ENCODE results near the gene FBXO48. TPM values are rescaled to one million over a fixed set of nuclear protein-coding genes. Genes with fewer than 3 reads are reported as not detected.

Gene FBXO48
- polyA plus RNA-seq, 1 of the 3 experiments (the other 2 are of a cell fraction), result 0.30 TPM

- no peak for DNase-seq
- no peak for TF ChIP-seq USF1 (IDR thresholded peaks at IDR 0.05; ENCODE audit: borderline replicate concordance, low read depth)
- no peak for TF ChIP-seq YY1 (IDR thresholded peaks at IDR 0.05; ENCODE audit: low read depth)
- no peak for TF ChIP-seq MAX (IDR thresholded peaks at IDR 0.05; ENCODE audit: low read depth)
- no peak for TF ChIP-seq MEF2A (IDR thresholded peaks at IDR 0.05; ENCODE audit: borderline replicate concordance, low read depth)
- TF ChIP-seq RAD21 (IDR thresholded peaks at IDR 0.05; ENCODE audit: low read length), result no peak
- no peak for TF ChIP-seq REST (IDR thresholded peaks at IDR 0.05; ENCODE audit: low read depth, low read length)
- no peak for TF ChIP-seq CTCF (IDR thresholded peaks at IDR 0.05)
- TF ChIP-seq TEAD4 (IDR thresholded peaks at IDR 0.05; ENCODE audit: borderline replicate concordance, insufficient read depth), result no peak
- TF ChIP-seq RFX5 (IDR thresholded peaks at IDR 0.05; ENCODE audit: low read length), result no peak
- TF ChIP-seq EZH2phosphoT487 (IDR thresholded peaks at IDR 0.05; ENCODE audit: borderline replicate concordance, low read depth), result no peak
- no peak for TF ChIP-seq SIN3A (IDR thresholded peaks at IDR 0.05; ENCODE audit: borderline replicate concordance, low read depth, low read length)
- TF ChIP-seq USF2 (IDR thresholded peaks at IDR 0.05; ENCODE audit: borderline replicate concordance, low read depth, low read length), result no peak
- no peak for TF ChIP-seq RCOR1 (IDR thresholded peaks at IDR 0.05; ENCODE audit: low read length)
- no peak for TF ChIP-seq FOXM1 (IDR thresholded peaks at IDR 0.05; ENCODE audit: low read depth)
- TF ChIP-seq TCF12 (IDR thresholded peaks at IDR 0.05), result no peak
- no peak for TF ChIP-seq POLR2AphosphoS5 (IDR thresholded peaks at IDR 0.05; ENCODE audit: low read depth, low read length)
- H3K79me2 ChIP-seq (ENCODE audit: insufficient read depth), result no peaks in the 10 kb centered on the region
- CTCF ChIA-PET, result interaction anchor here (1.1 to 1.3 kb wide), 2 partner anchors 25 to 50 kb away, joined by 4 read pairs; no protein-coding TSS in a partner anchor
- peaks cover 0 to 5% of the 10 kb centered on the region in 2 experiments for H3K36me3 ChIP-seq (replicated peaks in 1 of 2; ENCODE audit: control insufficient read depth in 1 of 2, insufficient read depth in 2 of 2, low read length in 1 of 2)
- no peak overlapping the region for H3K9ac ChIP-seq
- POLR2A ChIA-PET, result no interaction called here
- WGBS (ENCODE audit: low lambda C conversion rate), result 50% methylated on average over 1 of the region's 1 CpG
- no peaks in the 10 kb centered on the region for H3K9me3 ChIP-seq
- H3K27ac ChIP-seq (ENCODE audit: low read depth in 2 of 2, low read length in 1 of 2), result no peak overlapping the region
- no peaks in the 10 kb centered on the region for H4K20me1 ChIP-seq (ENCODE audit: insufficient read depth)
- H3K9me2 ChIP-seq, result no peaks in the 10 kb centered on the region
- no peaks in the 10 kb centered on the region for H3K27me3 ChIP-seq (ENCODE audit: insufficient read depth)
- no peak overlapping the region for H3K4me2 ChIP-seq
- no peak overlapping the region for H2AFZ ChIP-seq (ENCODE audit: low read depth)
- no peaks in the 10 kb centered on the region; a peak in 1 of 4 replicates for H3K4me1 ChIP-seq (ENCODE audit: control insufficient read depth in 1 of 2, insufficient read depth in 2 of 2, low read depth in 1 of 2, low read length in 1 of 2)
- H3F3A ChIP-seq (replicated peaks; ENCODE audit: insufficient read depth), result peaks cover 3% of the 10 kb centered on the region
- H3K4me3 ChIP-seq (ENCODE audit: low read depth in 2 of 2, low read length in 1 of 2), result no peak overlapping the region
Observed at GRCh38 chr2:68512966-68513365, 45.9 kb upstream of the FBXO48 start.

All from SK-N-SH (cell line).